Measurements from ENCODE around the gene WDPCP.
"Not testable (repeated sequence)": the region's sequence is repeated elsewhere in the genome, so short reads cannot be mapped to it uniquely, and the experiment has no call there.

WDPCP gene

GRCh38 chr2:63572001-63572400 lies 16.3 kb downstream of the WDPCP start:
- DNase-seq (ENCODE audit: low spot score) (no peak), ATAC-seq (ENCODE audit: low read depth) (no peak)
- Histone ChIP-seq H3K4me3 (ENCODE audit: severe bottlenecking) (no peak overlapping the region), H3K9me3 (ENCODE audit: severe bottlenecking) (no peaks in the 10 kb centered on the region), H3K36me3 (ENCODE audit: low read depth) (no peaks in the 10 kb centered on the region), H3K27ac (ENCODE audit: poor library complexity, severe bottlenecking) (no peak overlapping the region), H3K27me3 (ENCODE audit: insufficient read depth, poor library complexity, severe bottlenecking) (no peaks in the 10 kb centered on the region), H3K4me1 (ENCODE audit: insufficient read depth, poor library complexity, severe bottlenecking) (no peaks in the 10 kb centered on the region)
- TF ChIP-seq CTCF (IDR thresholded peaks at IDR 0.05; ENCODE audit: poor library complexity, severe bottlenecking): no peak

GRCh38 chr2:63571291-63571690 lies 17.0 kb downstream of the WDPCP start:
- no peak for DNase-seq (ENCODE audit: low spot score)
- ATAC-seq (ENCODE audit: low read depth): no peak

GRCh38 chr2:63569740-63570139 lies 18.5 kb downstream of the WDPCP start:
- Histone ChIP-seq H3K27me3 (ENCODE audit: insufficient read depth, poor library complexity, severe bottlenecking) (no peaks in the 10 kb centered on the region), H3K4me1 (ENCODE audit: insufficient read depth, poor library complexity, severe bottlenecking) (no peaks in the 10 kb centered on the region), H3K9me3 (ENCODE audit: severe bottlenecking) (no peaks in the 10 kb centered on the region), H3K36me3 (ENCODE audit: low read depth) (no peaks in the 10 kb centered on the region), H3K4me3 (ENCODE audit: severe bottlenecking) (no peak overlapping the region), H3K27ac (ENCODE audit: poor library complexity, severe bottlenecking) (no peak overlapping the region)
- no peak for DNase-seq (ENCODE audit: low spot score)
- no peak for ATAC-seq (ENCODE audit: low read depth)
- TF ChIP-seq CTCF (IDR thresholded peaks at IDR 0.05; ENCODE audit: poor library complexity, severe bottlenecking): no peak

More at GRCh38 chr2:63571291-63571690, 17.0 kb downstream of the WDPCP start:
- no peaks in the 10 kb centered on the region for H3K27me3 ChIP-seq (ENCODE audit: insufficient read depth, poor library complexity, severe bottlenecking)
- no peak overlapping the region for H3K4me3 ChIP-seq (ENCODE audit: severe bottlenecking)
- no peaks in the 10 kb centered on the region for H3K36me3 ChIP-seq (ENCODE audit: low read depth)
- no peak overlapping the region for H3K27ac ChIP-seq (ENCODE audit: poor library complexity, severe bottlenecking)
- H3K4me1 ChIP-seq (ENCODE audit: insufficient read depth, poor library complexity, severe bottlenecking): no peaks in the 10 kb centered on the region
- no peak for TF ChIP-seq CTCF (IDR thresholded peaks at IDR 0.05; ENCODE audit: poor library complexity, severe bottlenecking)
- no peaks in the 10 kb centered on the region for H3K9me3 ChIP-seq (ENCODE audit: severe bottlenecking)

- Histone ChIP-seq H3K36me3 (ENCODE audit: low read depth) (no peaks in the 10 kb centered on the region), H3K27me3 (ENCODE audit: insufficient read depth, poor library complexity, severe bottlenecking) (no peaks in the 10 kb centered on the region), H3K4me1 (ENCODE audit: insufficient read depth, poor library complexity, severe bottlenecking) (no peaks in the 10 kb centered on the region), H3K27ac (ENCODE audit: poor library complexity, severe bottlenecking) (no peak overlapping the region), H3K9me3 (ENCODE audit: severe bottlenecking) (no peaks in the 10 kb centered on the region), H3K4me3 (ENCODE audit: severe bottlenecking) (no peak overlapping the region)
- ATAC-seq (ENCODE audit: low read depth): no peak
- no peak for DNase-seq (ENCODE audit: low spot score)
- no peak for TF ChIP-seq CTCF (IDR thresholded peaks at IDR 0.05; ENCODE audit: poor library complexity, severe bottlenecking)
These were observed 25.5 kb downstream of the WDPCP start for GRCh38 chr2:63562751-63563150.

GRCh38 chr2:63558922-63559321 lies 29.4 kb downstream of the WDPCP start:
- not testable (repeated sequence) for H3K27ac ChIP-seq (ENCODE audit: poor library complexity, severe bottlenecking); H3K36me3 ChIP-seq (ENCODE audit: low read depth); H3K9me3 ChIP-seq (ENCODE audit: severe bottlenecking); DNase-seq (ENCODE audit: low spot score); H3K27me3 ChIP-seq (ENCODE audit: insufficient read depth, poor library complexity, severe bottlenecking); H3K4me3 ChIP-seq (ENCODE audit: severe bottlenecking); H3K4me1 ChIP-seq (ENCODE audit: insufficient read depth, poor library complexity, severe bottlenecking); ATAC-seq (ENCODE audit: low read depth)

GRCh38 chr2:63557819-63558218 lies 30.5 kb downstream of the WDPCP start:
- H3K4me3 ChIP-seq (ENCODE audit: severe bottlenecking); ATAC-seq (ENCODE audit: low read depth); H3K4me1 ChIP-seq (ENCODE audit: insufficient read depth, poor library complexity, severe bottlenecking); H3K27me3 ChIP-seq (ENCODE audit: insufficient read depth, poor library complexity, severe bottlenecking); H3K9me3 ChIP-seq (ENCODE audit: severe bottlenecking); H3K27ac ChIP-seq (ENCODE audit: poor library complexity, severe bottlenecking); DNase-seq (ENCODE audit: low spot score); H3K36me3 ChIP-seq (ENCODE audit: low read depth): not testable (repeated sequence)

Measured in RWPE2 (cell line).